HUES64 (cell line): ENCODE data around the gene LYRM2.

ENCODE experiments used
- H3K27ac ChIP-seq: 2 replicates; pipeline ENCODE4 v1.7.0; 2013; ENCODE audit warnings: low read depth, low read length, inconsistent platforms
- H3K27me3 ChIP-seq: 2 replicates; pipeline ENCODE4 v1.6.1; 2013; ENCODE audit warnings: mild to moderate bottlenecking, low read length; ENCODE audit not compliant: insufficient read depth
- H3K36me3 ChIP-seq: 2 replicates; pipeline ENCODE4 v1.6.1; 2013; ENCODE audit warnings: mild to moderate bottlenecking, low read length; ENCODE audit not compliant: insufficient read depth
- H3K4me1 ChIP-seq: 2 replicates; pipeline ENCODE4 v1.6.1; 2013; ENCODE audit warnings: mild to moderate bottlenecking, low read length, moderate library complexity; ENCODE audit not compliant: insufficient read depth
- H3K4me3 ChIP-seq: 2 replicates; pipeline ENCODE4 v1.5.1; 2013; ENCODE audit warnings: mild to moderate bottlenecking, low read length, moderate library complexity
- H3K9ac ChIP-seq: 2 replicates; pipeline ENCODE4 v1.6.1; 2013; ENCODE audit warnings: mild to moderate bottlenecking, low read depth, low read length
- H3K9me3 ChIP-seq: 2 replicates; pipeline ENCODE4 v1.6.1; 2013; ENCODE audit warnings: low read depth, low read length; ENCODE audit not compliant: insufficient read depth
- whole genome bisulfite sequencing: fragments of 150-250, 120-280 bp; methylation state at CpG from one replicate; pipeline ENCODE4 v1.1.7; 2013; ENCODE audit warnings: missing lambda C conversion rate; 5-methylcytosine and 5-hydroxymethylcytosine counted together

Gene LYRM2

DNA sequence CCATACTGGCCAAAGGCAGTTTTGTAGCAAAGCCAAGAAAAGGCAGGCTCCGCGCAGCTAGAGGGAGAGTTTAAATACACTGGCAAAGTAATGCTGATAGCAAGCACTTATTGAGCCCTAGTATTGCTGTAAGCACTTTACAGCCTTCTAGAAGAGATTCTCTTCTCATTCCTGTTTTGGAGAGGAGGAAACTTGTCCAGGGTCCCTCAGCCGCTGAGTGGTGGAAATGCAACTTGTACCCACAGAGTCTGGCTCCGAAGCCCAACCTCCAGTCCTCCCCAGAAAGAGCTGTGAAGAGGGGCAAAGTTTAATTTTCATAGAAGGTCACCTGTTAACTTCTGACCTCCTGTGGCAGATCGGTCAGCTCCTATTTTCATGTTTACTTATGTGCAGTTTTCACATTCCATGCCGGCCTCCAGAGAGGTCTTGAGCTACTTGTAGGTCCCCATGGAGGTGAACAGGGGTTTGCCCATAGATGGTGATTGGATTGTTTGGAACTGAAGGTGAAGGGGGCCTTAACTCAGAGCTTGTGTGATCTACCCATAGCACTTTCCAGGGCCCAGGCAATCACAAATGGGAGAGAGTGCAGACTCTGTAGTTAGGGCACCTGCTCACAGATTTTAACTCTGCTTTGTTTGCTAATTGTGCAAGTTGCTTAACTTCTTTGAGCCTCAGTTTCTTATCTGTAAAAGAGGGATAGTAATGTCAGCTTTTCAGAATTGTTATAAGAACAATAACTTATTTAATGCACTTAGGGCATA is 70.7 kb downstream of the LYRM2 start:
- no peaks in the 10 kb centered on the region for H3K36me3 ChIP-seq
- no peaks in the 10 kb centered on the region for H3K9me3 ChIP-seq
- no peak overlapping the region for H3K4me3 ChIP-seq
- peaks cover 8% of the 10 kb centered on the region; the same call in 1 of the 2 replicates for H3K4me1 ChIP-seq
- H3K27ac ChIP-seq: no peak overlapping the region
- WGBS: 93% methylated on average over 6 of the region's 6 CpGs
- no peaks in the 10 kb centered on the region for H3K27me3 ChIP-seq
- no peak overlapping the region for H3K9ac ChIP-seq

DNA sequence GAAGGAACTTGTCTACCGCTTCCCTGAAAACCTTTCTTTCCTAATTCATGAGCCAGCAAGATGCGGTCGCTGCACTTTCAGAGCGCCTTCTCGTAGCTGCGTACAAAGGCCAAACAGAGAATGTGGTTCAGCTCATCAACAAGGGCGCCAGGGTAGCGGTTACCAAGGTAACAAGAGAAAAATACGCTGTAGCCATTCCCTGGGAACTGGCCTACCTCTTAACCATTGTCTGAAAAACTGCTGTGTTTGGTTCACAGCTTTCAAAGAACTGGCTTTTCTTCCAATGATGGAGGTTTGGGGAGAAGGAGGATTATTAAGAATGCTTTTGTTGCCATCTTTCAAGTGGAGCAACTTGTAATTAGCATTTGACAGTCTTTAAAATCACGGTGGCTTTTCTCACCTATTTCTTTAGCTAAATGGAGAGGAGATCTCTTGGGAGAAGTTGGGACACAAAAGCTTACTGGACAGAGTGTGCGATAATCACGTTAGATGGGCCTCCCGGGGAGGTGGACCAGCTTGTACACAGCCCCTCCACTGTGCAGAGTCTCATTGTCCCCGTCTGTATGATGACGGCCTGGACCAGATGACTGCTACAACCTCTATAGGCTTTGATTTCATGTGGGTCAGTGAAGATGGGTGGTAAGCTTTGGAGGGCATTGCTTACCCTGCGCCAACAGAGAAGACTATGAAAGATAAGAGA is 71.5 kb downstream of the LYRM2 start:
- Histone ChIP-seq H3K4me1 (peaks cover 9% of the 10 kb centered on the region; the same call in 1 of the 2 replicates), H3K27ac (no peak overlapping the region), H3K4me3 (no peak overlapping the region), H3K27me3 (no peaks in the 10 kb centered on the region), H3K36me3 (no peaks in the 10 kb centered on the region), H3K9ac (peak overlapping the region; percentile 33; the same call in 1 of the 2 replicates), H3K9me3 (no peaks in the 10 kb centered on the region)
- 92% methylated on average over 16 of the region's 16 CpGs for WGBS

DNA sequence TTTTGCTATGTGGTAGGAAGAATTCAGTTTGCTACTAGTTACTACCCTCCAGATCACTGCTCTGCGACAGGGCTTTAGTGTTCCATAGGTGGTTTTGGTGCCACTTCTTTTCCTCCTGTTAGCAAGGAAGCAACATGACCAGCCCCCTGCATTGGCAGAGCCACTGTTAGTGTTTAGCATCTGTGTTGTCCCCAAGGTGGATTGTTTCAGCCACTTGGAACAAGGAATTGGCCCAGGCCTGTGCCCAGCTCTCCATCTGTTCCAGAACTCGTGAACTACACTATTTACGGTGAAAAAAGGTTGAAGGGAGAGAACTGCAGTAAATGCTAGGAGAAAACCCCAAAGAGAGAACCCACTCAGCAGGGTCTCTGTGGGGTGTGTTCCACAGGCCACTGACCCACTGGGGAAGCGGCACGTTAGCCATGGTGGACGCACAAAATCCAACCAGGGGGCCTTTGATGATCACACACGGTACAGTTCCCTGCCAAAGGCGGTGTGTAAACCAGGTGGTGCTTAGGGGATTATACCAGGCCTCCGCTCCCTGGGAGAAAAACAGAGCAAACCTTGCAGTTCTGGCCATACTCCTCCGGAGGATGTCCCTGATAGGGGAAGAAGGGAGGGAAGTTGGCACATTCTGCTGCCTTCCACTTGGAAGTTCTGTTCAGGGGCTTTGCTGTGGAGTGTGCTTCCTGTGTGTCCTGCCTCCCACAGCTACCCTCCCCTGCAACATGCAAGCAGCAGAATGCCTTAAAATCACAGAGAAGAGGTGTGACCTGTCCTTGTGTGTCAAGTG is 72.3 kb downstream of the LYRM2 start:
- Histone ChIP-seq H3K27ac (no peak overlapping the region), H3K36me3 (no peaks in the 10 kb centered on the region), H3K4me1 (peaks cover 9% of the 10 kb centered on the region; the same call in 1 of the 2 replicates), H3K9ac (peak overlapping the region; percentile 33; the same call in 1 of the 2 replicates), H3K9me3 (no peaks in the 10 kb centered on the region), H3K4me3 (no peak overlapping the region), H3K27me3 (no peaks in the 10 kb centered on the region)
- WGBS: 94% methylated on average over 10 of the region's 10 CpGs

DNA sequence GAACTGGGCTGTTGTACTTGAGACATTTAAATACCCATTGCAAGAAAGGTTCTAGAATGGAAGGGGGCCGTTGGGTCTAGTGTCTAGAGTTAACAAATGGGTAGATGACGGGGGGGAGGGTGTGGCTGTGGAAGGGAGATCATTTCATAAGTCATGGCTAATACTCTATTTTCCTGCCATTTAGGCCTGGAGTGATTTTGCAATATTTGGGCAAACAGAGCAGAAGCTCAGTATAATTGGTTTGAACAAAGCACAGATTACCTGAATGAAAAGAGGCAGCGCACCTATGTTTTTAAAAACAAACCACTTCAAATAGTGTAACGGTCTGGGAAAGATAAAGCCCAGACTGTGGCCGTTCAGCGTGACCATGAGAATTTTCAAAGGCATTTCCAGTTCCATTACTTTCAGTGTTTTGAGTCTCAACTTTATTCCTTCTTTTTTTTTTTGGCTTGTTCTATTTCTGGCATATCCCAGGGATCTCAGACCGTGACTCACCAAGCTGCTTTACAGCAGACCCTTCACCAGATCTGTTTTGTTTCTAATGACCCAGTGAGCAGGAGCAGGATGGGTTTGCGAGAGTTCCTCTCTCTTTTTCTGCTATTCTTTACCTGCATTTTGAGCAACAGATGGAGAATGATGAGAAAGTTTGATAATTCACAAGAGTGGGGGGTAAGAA is 73.7 kb downstream of the LYRM2 start:
- WGBS: 88% methylated on average over 8 of the region's 8 CpGs
- no peak overlapping the region for H3K4me3 ChIP-seq

DNA sequence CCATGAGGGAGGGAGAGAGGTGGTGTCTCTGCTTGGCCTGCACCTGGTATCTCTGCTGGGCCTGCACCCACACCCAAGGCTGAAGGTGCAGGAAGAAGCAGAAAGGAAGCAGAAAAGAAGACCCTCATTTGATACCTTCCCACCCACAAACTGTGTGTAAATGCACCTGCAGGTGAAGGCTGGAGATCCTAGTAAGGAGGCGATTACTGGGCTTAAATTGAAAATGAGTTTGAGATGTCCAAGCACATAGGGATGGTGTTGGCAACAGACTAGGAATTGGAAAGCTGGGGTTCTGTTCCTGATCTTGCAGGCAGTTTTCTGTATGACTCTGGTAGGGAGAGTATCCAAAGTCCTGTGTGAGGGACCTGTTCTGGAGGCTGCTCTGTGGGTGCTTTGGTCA is 74.7 kb downstream of the LYRM2 start:
- peaks cover 9% of the 10 kb centered on the region; the same call in 1 of the 2 replicates for H3K4me1 ChIP-seq
- H3K4me3 ChIP-seq: no peak overlapping the region
- H3K9me3 ChIP-seq: no peaks in the 10 kb centered on the region
- H3K9ac ChIP-seq: no peak overlapping the region
- no peaks in the 10 kb centered on the region for H3K27me3 ChIP-seq
- H3K27ac ChIP-seq: no peak overlapping the region
- WGBS: 88% methylated on average over 1 of the region's 1 CpG
- no peaks in the 10 kb centered on the region for H3K36me3 ChIP-seq

More for the DNA sequence above, 73.7 kb downstream of the LYRM2 start:
- H3K4me1 ChIP-seq: peaks cover 9% of the 10 kb centered on the region; the same call in 1 of the 2 replicates
- no peaks in the 10 kb centered on the region for H3K9me3 ChIP-seq
- H3K27me3 ChIP-seq: no peaks in the 10 kb centered on the region
- H3K27ac ChIP-seq: no peak overlapping the region
- no peaks in the 10 kb centered on the region for H3K36me3 ChIP-seq
- H3K9ac ChIP-seq: no peak overlapping the region

DNA sequence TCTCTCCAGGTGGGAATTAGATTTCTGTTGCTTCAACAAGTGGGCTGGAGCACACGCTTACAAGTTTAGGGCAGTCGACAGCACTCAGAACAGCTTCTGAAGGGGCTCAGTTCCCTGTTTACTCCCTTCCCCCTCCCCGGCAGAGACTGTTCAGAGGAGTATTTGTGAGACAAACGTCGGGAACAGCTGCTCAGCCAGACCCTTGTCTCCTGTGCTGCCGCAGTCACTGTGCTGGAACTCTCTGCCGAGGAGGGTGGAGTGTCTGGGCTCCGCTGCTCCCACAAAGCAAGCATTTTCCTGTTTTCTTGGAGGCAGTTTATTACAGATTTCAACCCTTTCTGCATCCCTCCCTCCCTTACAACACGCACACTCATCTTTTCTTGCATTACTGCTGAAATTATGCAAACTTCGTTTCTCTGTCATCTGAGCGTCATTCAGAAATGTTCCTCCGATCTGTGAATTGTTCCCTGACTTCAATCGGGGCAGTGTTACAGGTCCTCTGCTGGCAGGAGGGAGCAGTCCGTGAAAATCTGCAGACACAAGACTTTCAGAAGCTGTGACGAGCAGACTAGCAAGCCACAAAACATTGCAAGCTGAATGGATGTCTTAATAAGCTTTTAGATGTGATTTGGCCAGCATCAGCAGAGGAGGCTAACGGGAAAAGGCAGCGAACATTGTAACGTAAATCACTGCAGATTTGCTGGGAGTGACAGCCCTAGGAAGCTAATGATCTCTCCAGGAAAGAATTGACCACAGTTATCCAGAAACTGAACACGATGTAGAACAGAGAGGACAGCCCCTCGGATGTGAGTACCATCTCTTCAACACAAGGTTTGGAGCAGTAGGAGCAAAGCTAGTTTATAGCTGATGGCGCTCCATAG is 76.2 kb downstream of the LYRM2 start:
- Histone ChIP-seq H3K4me1 (peaks cover 9% of the 10 kb centered on the region; the same call in 1 of the 2 replicates), H3K9me3 (peaks cover 9% of the 10 kb centered on the region), H3K4me3 (no peak overlapping the region), H3K9ac (no peak overlapping the region), H3K27ac (no peak overlapping the region), H3K27me3 (no peaks in the 10 kb centered on the region), H3K36me3 (no peaks in the 10 kb centered on the region)
- 69% methylated on average over 21 of the region's 21 CpGs for WGBS

DNA sequence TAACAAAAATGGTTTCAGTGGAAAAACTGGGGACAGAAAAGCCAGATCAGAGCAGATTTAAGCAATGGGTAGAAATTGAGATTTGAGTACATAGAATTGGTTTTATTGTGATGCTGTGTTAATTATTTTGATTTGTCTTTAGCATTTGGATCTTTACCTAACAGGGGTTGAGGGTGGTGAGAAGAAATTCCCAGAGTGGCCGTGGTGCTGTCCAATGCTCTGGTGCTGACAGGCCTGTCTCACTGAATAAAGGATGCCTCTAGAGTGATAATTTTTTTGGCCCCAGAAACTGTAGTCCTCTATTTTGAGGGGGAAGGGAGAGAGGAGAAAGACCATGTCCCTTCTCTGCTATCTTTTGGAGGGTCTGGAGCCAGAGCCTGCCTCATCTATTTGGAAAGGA is 79.1 kb downstream of the LYRM2 start:
- WGBS: 63% methylated on average over 1 of the region's 1 CpG
- H3K9me3 ChIP-seq: peaks cover 9% of the 10 kb centered on the region
- H3K27ac ChIP-seq: no peak overlapping the region
- peaks cover 24% of the 10 kb centered on the region for H3K4me1 ChIP-seq
- H3K4me3 ChIP-seq: no peak overlapping the region
- no peaks in the 10 kb centered on the region for H3K27me3 ChIP-seq
- H3K36me3 ChIP-seq: no peaks in the 10 kb centered on the region
- no peak overlapping the region for H3K9ac ChIP-seq

DNA sequence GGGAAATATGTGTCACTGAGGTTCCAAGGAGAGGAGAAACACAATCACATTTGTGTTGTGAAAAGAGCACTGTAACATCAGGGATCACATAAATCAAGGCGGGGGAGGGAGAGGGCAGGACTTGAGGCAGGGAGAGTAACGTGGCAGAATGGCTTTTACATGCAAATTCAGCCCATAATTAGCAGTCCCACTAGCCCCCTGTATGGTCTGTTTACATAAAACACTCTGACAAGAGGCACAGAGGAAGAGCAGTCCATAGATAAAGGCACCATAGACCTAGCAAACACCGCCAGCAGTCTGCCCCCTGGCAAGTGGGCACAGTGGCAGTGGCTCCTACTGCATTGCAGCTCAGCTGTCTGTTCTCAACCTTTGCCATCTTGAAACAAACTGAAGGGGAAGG is 82.7 kb downstream of the LYRM2 start:
- Histone ChIP-seq H3K27ac (no peak overlapping the region; the same call in 1 of the 2 replicates), H3K36me3 (no peaks in the 10 kb centered on the region), H3K9ac (no peak overlapping the region), H3K27me3 (no peaks in the 10 kb centered on the region), H3K4me3 (no peak overlapping the region; the same call in 1 of the 2 replicates), H3K4me1 (peaks cover 19% of the 10 kb centered on the region), H3K9me3 (peaks cover 9% of the 10 kb centered on the region)
- WGBS: 7% methylated on average over 3 of the region's 3 CpGs

DNA sequence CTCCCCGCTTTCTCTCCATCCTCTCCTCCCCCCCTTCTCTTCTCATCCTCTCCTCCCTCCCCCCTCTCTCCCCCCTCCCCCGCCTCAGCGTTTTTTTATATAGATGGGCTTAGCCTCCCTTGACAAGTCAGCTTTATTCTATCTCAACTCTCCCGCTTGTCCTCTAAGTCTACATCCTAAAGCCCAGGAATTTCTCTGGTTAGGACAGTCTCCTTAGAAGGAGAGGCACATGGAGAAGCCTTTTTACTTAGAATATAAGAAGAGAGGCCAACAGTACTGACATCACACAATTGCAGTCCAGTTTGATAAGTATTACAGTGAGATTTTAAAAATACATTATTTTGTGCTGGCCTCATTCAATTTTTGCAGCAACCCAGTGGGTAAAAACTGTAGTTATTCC is 83.5 kb downstream of the LYRM2 start:
- Histone ChIP-seq H3K9me3 (peaks cover 9% of the 10 kb centered on the region), H3K4me1 (peaks cover 19% of the 10 kb centered on the region), H3K27ac (no peak overlapping the region), H3K27me3 (no peaks in the 10 kb centered on the region), H3K9ac (no peak overlapping the region), H3K4me3 (no peak overlapping the region; the same call in 1 of the 2 replicates), H3K36me3 (no peaks in the 10 kb centered on the region)
- WGBS: no CpG with 5 or more reads among the region's 4 CpGs

DNA sequence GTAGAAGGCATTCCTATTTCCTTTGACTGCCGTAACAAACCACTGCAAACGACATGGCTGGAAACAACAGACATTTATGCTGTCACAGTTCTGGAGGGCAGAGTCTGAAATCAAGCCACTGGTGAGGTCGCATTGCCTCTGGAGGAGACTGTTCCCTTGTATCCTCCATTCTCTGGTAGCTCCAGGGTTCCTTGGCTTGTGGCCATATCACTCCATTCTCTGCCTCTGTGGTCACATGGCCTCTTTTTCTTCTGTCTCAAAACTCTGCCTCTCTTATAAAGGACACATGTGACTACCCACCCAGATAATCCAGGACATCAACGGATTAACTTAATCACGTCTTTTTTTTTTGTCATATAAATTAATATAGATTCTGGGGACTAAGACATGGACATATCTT is 84.4 kb downstream of the LYRM2 start:
- 94% methylated on average over 3 of the region's 5 CpGs for WGBS
- Histone ChIP-seq H3K27ac (no peak overlapping the region), H3K36me3 (no peaks in the 10 kb centered on the region)

More for the DNA sequence above, 84.4 kb downstream of the LYRM2 start:
- Histone ChIP-seq H3K9me3 (peaks cover 9% of the 10 kb centered on the region), H3K9ac (no peak overlapping the region), H3K27me3 (no peaks in the 10 kb centered on the region), H3K4me3 (no peak overlapping the region), H3K4me1 (peaks cover 19% of the 10 kb centered on the region)
